Measurements from ENCODE around the gene NEU3. TPM values are rescaled to one million over a fixed set of nuclear protein-coding genes. Genes with fewer than 3 reads are reported as not detected.

Gene NEU3
- total and polyA plus RNA-seq, 2 of the 4 experiments (the other 2 are of a cell fraction) = 5.5 to 10.6 TPM

- no peak overlapping the region for H3K14ac ChIP-seq (replicated peaks; ENCODE audit: low read depth, low read length)
- ATAC-seq (ENCODE audit: low read depth) (no peak), DNase-seq (no peak)
- H3K27me3 ChIP-seq (ENCODE audit: control insufficient read depth, insufficient read depth, low read length) = peaks cover 9% of the 10 kb centered on the region
- peaks cover 11% of the 10 kb centered on the region for H3K9me1 ChIP-seq (ENCODE audit: insufficient read depth, low read length)
- no peak overlapping the region for H3K23ac ChIP-seq (ENCODE audit: low read depth, low read length)
- no peak overlapping the region for H3K4me3 ChIP-seq (ENCODE audit: insufficient read depth, low read depth, low read length)
- H2BK5ac ChIP-seq (ENCODE audit: low read depth, low read length, poor library complexity, severe bottlenecking) = no peak overlapping the region
- WGBS, 2 experiments (ENCODE audit: extremely low coverage in 2 of 2, insufficient read length in 1 of 2) = no CpG with 5 or more reads among the region's 2 CpGs
- H3K79me1 ChIP-seq (ENCODE audit: low read depth in 1 of 2, low read length in 2 of 2) = no peaks in the 10 kb centered on the region
- intact Hi-C loops (cut with micrococcal nuclease) (no loop called here), in situ Hi-C loops (cut with MboI; ENCODE audit: low sequenced_read_pairs) (no loop called here), dilution Hi-C loops (cut with HindIII; ENCODE audit: low sequenced_read_pairs, unreplicated experiment) (no loop called here)
- CTCF ChIA-PET = interaction anchor here (0.8 to 1.2 kb wide), 2 partner anchors 17 to 176 kb away, joined by 3 read pairs; no protein-coding TSS in a partner anchor
- BruUV-seq (replicated peaks) = no TSS peak
- H3K9ac ChIP-seq (ENCODE audit: low read depth, low read length) = no peak overlapping the region
- H3K4ac ChIP-seq (ENCODE audit: low read depth, low read length) = no peak overlapping the region
- no peak overlapping the region for H2BK120ac ChIP-seq (ENCODE audit: low read depth, low read length)
- H2AK5ac ChIP-seq (ENCODE audit: low read depth, low read length) = no peak overlapping the region
- H3K9me3 ChIP-seq (ENCODE audit: control insufficient read depth, insufficient read depth, low read length) = no peaks in the 10 kb centered on the region
- H4K5ac ChIP-seq (ENCODE audit: low read depth, low read length) = no peak overlapping the region
- TF ChIP-seq, protein P1, sequence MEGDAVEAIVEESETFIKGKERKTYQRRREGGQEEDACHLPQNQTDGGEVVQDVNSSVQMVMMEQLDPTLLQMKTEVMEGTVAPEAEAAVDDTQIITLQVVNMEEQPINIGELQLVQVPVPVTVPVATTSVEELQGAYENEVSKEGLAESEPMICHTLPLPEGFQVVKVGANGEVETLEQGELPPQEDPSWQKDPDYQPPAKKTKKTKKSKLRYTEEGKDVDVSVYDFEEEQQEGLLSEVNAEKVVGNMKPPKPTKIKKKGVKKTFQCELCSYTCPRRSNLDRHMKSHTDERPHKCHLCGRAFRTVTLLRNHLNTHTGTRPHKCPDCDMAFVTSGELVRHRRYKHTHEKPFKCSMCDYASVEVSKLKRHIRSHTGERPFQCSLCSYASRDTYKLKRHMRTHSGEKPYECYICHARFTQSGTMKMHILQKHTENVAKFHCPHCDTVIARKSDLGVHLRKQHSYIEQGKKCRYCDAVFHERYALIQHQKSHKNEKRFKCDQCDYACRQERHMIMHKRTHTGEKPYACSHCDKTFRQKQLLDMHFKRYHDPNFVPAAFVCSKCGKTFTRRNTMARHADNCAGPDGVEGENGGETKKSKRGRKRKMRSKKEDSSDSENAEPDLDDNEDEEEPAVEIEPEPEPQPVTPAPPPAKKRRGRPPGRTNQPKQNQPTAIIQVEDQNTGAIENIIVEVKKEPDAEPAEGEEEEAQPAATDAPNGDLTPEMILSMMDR (conservative IDR thresholded peaks at IDR 0.05; ENCODE audit: low read depth, low read length) = no peak
- TF ChIP-seq MAFK (IDR thresholded peaks at IDR 0.05; ENCODE audit: low read depth, low read length) (no peak), RFX5 (IDR thresholded peaks at IDR 0.05; ENCODE audit: low read depth, low read length) (no peak), POLR2A (IDR thresholded peaks at IDR 0.05; ENCODE audit: low read depth, low read length) (no peak), SMC3 (IDR thresholded peaks at IDR 0.05; ENCODE audit: low read depth, low read length) (no peak), RAD21 (IDR thresholded peaks at IDR 0.05; ENCODE audit: low read length) (no peak), NFE2L2 (IDR thresholded peaks at IDR 0.05; ENCODE audit: low read depth, low read length) (no peak), CHD1 (IDR thresholded peaks at IDR 0.05; ENCODE audit: low read depth, low read length) (no peak), MXI1 (IDR thresholded peaks at IDR 0.05; ENCODE audit: borderline replicate concordance, low read depth, low read length) (no peak), MAZ (IDR thresholded peaks at IDR 0.05; ENCODE audit: borderline replicate concordance, low read depth, low read length) (no peak), CEBPB (IDR thresholded peaks at IDR 0.05; ENCODE audit: low read depth, low read length) (no peak), BHLHE40 (IDR thresholded peaks at IDR 0.05; ENCODE audit: low read depth, low read length) (no peak), FOS (IDR thresholded peaks at IDR 0.05; ENCODE audit: low read depth, low read length) (no peak)
- TF ChIP-seq, protein P2, sequence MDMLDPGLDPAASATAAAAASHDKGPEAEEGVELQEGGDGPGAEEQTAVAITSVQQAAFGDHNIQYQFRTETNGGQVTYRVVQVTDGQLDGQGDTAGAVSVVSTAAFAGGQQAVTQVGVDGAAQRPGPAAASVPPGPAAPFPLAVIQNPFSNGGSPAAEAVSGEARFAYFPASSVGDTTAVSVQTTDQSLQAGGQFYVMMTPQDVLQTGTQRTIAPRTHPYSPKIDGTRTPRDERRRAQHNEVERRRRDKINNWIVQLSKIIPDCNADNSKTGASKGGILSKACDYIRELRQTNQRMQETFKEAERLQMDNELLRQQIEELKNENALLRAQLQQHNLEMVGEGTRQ (IDR thresholded peaks at IDR 0.05; ENCODE audit: low read depth, low read length) = no peak
- no peak overlapping the region for H4K8ac ChIP-seq (ENCODE audit: low read depth in 2 of 2, low read length in 2 of 2)
- no peak overlapping the region for H3K27ac ChIP-seq (ENCODE audit: insufficient read depth, low read length)
- no peak overlapping the region for H4K91ac ChIP-seq (ENCODE audit: insufficient read depth, low read depth, low read length)
- no peaks in the 10 kb centered on the region for H3K36me3 ChIP-seq (ENCODE audit: control insufficient read depth, insufficient read depth, low read length)
- H3K4me1 ChIP-seq (ENCODE audit: control insufficient read depth, insufficient read depth, low read length) = peaks cover 14% of the 10 kb centered on the region
- no peak overlapping the region for H2BK15ac ChIP-seq (ENCODE audit: low read depth, low read length)
- no peak overlapping the region for H2BK20ac ChIP-seq (ENCODE audit: low read depth, low read length)
- H2AK9ac ChIP-seq (replicated peaks; ENCODE audit: low read depth, low read length, poor library complexity) = no peak overlapping the region
- no peak overlapping the region for H3K4me2 ChIP-seq (ENCODE audit: low read depth, low read length)
- POLR2A ChIA-PET (ENCODE audit: unreplicated experiment) = no interaction called here
- no peaks in the 10 kb centered on the region for H4K20me1 ChIP-seq (ENCODE audit: insufficient read depth, low read length)
- H3K56ac ChIP-seq (ENCODE audit: extremely low read depth, insufficient read depth, low read length) = no peak overlapping the region
- H3K18ac ChIP-seq (ENCODE audit: low read depth, low read length) = no peak overlapping the region
- H2AFZ ChIP-seq (replicated peaks; ENCODE audit: low read length, poor library complexity) = no peak overlapping the region
These were observed 40.0 kb downstream of the NEU3 start for GRCh38 chr11:75028724-75029123.
